ENCODE data around the gene NFAT5. TPM values are rescaled to one million over a fixed set of nuclear protein-coding genes. Genes with fewer than 3 reads are reported as not detected.

The NFAT5 gene
- total RNA-seq, 2 donors from 2014 or later = 35.6 to 43.3 TPM

GRCh38 chr16:69647020-69647419 lies 81.3 kb downstream of the NFAT5 start:
- peaks cover 5% of the 10 kb centered on the region for H3K4me1 Mint-ChIP-seq
- no peak overlapping the region for H3K4me3 Mint-ChIP-seq
- DNase-seq (no peak), ATAC-seq (no peak)
- H3K36me3 Mint-ChIP-seq (ENCODE audit: low read depth) = peaks cover 6% of the 10 kb centered on the region
- no peaks in the 10 kb centered on the region for H3K27me3 Mint-ChIP-seq
- H3K9me3 ChIP-seq (ENCODE audit: control insufficient read depth, low read length, poor library complexity, severe bottlenecking) = no peaks in the 10 kb centered on the region
- H3K27ac Mint-ChIP-seq = peak overlapping the region; percentile 83

- no peak overlapping the region for H3K27ac Mint-ChIP-seq
- peaks cover 4% of the 10 kb centered on the region for H3K4me1 Mint-ChIP-seq
- ATAC-seq = no peak
- H3K9me3 ChIP-seq (ENCODE audit: control insufficient read depth, low read length, poor library complexity, severe bottlenecking) = no peaks in the 10 kb centered on the region
- H3K36me3 Mint-ChIP-seq (ENCODE audit: low read depth) = peaks cover 6% of the 10 kb centered on the region
- no peaks in the 10 kb centered on the region for H3K27me3 Mint-ChIP-seq
- no peak for DNase-seq
- H3K4me3 Mint-ChIP-seq = no peak overlapping the region
These were observed 85.5 kb downstream of the NFAT5 start for GRCh38 chr16:69651217-69651616.

- H3K9me3 ChIP-seq (ENCODE audit: control insufficient read depth, low read length, poor library complexity, severe bottlenecking) = no peaks in the 10 kb centered on the region
- H3K36me3 Mint-ChIP-seq (ENCODE audit: low read depth) = peaks cover 3% of the 10 kb centered on the region
- no peak overlapping the region for H3K27ac Mint-ChIP-seq
These were observed 88.6 kb downstream of the NFAT5 start for GRCh38 chr16:69654280-69654931.

GRCh38 chr16:69660166-69660565 lies 94.4 kb downstream of the NFAT5 start:
- Mint-ChIP-seq H3K36me3 (ENCODE audit: low read depth) (no peaks in the 10 kb centered on the region), H3K4me1 (no peaks in the 10 kb centered on the region)

More at GRCh38 chr16:69654280-69654931, 88.6 kb downstream of the NFAT5 start:
- H3K4me3 Mint-ChIP-seq = no peak overlapping the region
- no peaks in the 10 kb centered on the region for H3K27me3 Mint-ChIP-seq
- DNase-seq (no peak), ATAC-seq (no peak)
- peaks cover 4% of the 10 kb centered on the region for H3K4me1 Mint-ChIP-seq

GRCh38 chr16:69662901-69663300 lies 97.1 kb downstream of the NFAT5 start:
- Mint-ChIP-seq H3K36me3 (ENCODE audit: low read depth) (no peaks in the 10 kb centered on the region), H3K27me3 (no peaks in the 10 kb centered on the region), H3K4me1 (no peaks in the 10 kb centered on the region), H3K27ac (peak overlapping the region; percentile 34), H3K4me3 (no peak overlapping the region)
- DNase-seq = no peak
- H3K9me3 ChIP-seq (ENCODE audit: control insufficient read depth, low read length, poor library complexity, severe bottlenecking) = no peaks in the 10 kb centered on the region
- no peak for ATAC-seq

More at GRCh38 chr16:69660166-69660565, 94.4 kb downstream of the NFAT5 start:
- ATAC-seq = no peak
- H3K27me3 Mint-ChIP-seq = no peaks in the 10 kb centered on the region
- no peak for DNase-seq
- no peak overlapping the region for H3K27ac Mint-ChIP-seq
- H3K9me3 ChIP-seq (ENCODE audit: control insufficient read depth, low read length, poor library complexity, severe bottlenecking) = no peaks in the 10 kb centered on the region
- no peak overlapping the region for H3K4me3 Mint-ChIP-seq

- no peak for DNase-seq
- Mint-ChIP-seq H3K4me1 (no peaks in the 10 kb centered on the region), H3K27me3 (no peaks in the 10 kb centered on the region), H3K27ac (no peak overlapping the region), H3K36me3 (ENCODE audit: low read depth) (no peaks in the 10 kb centered on the region), H3K4me3 (no peak overlapping the region)
- no peak for ATAC-seq
- H3K9me3 ChIP-seq (ENCODE audit: control insufficient read depth, low read length, poor library complexity, severe bottlenecking) = no peaks in the 10 kb centered on the region
These were observed 98.1 kb downstream of the NFAT5 start for GRCh38 chr16:69663846-69664245.

GRCh38 chr16:69669577-69669976 lies 103.8 kb downstream of the NFAT5 start:
- DNase-seq (no peak), ATAC-seq (no peak)
- Mint-ChIP-seq H3K36me3 (ENCODE audit: low read depth) (peaks cover 3% of the 10 kb centered on the region), H3K27me3 (no peaks in the 10 kb centered on the region), H3K4me3 (no peak overlapping the region), H3K4me1 (peaks cover 3% of the 10 kb centered on the region), H3K27ac (peak overlapping the region; percentile 16)
- no peaks in the 10 kb centered on the region for H3K9me3 ChIP-seq (ENCODE audit: control insufficient read depth, low read length, poor library complexity, severe bottlenecking)

GRCh38 chr16:69672315-69672997 lies 106.7 kb downstream of the NFAT5 start:
- no peak overlapping the region for H3K4me3 Mint-ChIP-seq
- peaks cover 3% of the 10 kb centered on the region for H3K4me1 Mint-ChIP-seq
- H3K27ac Mint-ChIP-seq = peak overlapping the region; percentile 47
- H3K36me3 Mint-ChIP-seq (ENCODE audit: low read depth) = peaks cover 7% of the 10 kb centered on the region
- DNase-seq (no peak), ATAC-seq (no peak)
- H3K27me3 Mint-ChIP-seq = no peaks in the 10 kb centered on the region
- no peaks in the 10 kb centered on the region for H3K9me3 ChIP-seq (ENCODE audit: control insufficient read depth, low read length, poor library complexity, severe bottlenecking)

GRCh38 chr16:69672998-69673713 lies 107.4 kb downstream of the NFAT5 start:
- peak overlapping the region; percentile 47 for H3K27ac Mint-ChIP-seq
- H3K36me3 Mint-ChIP-seq (ENCODE audit: low read depth) = peaks cover 7% of the 10 kb centered on the region
- H3K4me1 Mint-ChIP-seq = peaks cover 3% of the 10 kb centered on the region
- H3K27me3 Mint-ChIP-seq = no peaks in the 10 kb centered on the region
- DNase-seq (no peak), ATAC-seq (no peak)
- no peaks in the 10 kb centered on the region for H3K9me3 ChIP-seq (ENCODE audit: control insufficient read depth, low read length, poor library complexity, severe bottlenecking)
- no peak overlapping the region for H3K4me3 Mint-ChIP-seq

GRCh38 chr16:69680358-69680757 lies 114.6 kb downstream of the NFAT5 start:
- Mint-ChIP-seq H3K27me3 (no peaks in the 10 kb centered on the region), H3K4me1 (peaks cover 2% of the 10 kb centered on the region), H3K36me3 (ENCODE audit: low read depth) (peaks cover 4% of the 10 kb centered on the region), H3K27ac (peak overlapping the region; percentile 47), H3K4me3 (no peak overlapping the region)
- H3K9me3 ChIP-seq (ENCODE audit: control insufficient read depth, low read length, poor library complexity, severe bottlenecking) = no peaks in the 10 kb centered on the region
- DNase-seq (no peak), ATAC-seq (no peak)

GRCh38 chr16:69688589-69688988 lies 122.8 kb downstream of the NFAT5 start:
- H3K4me1 Mint-ChIP-seq = peaks cover 11% of the 10 kb centered on the region
- H3K27ac Mint-ChIP-seq = no peak overlapping the region
- H3K36me3 Mint-ChIP-seq (ENCODE audit: low read depth) = peaks cover 12% of the 10 kb centered on the region
- DNase-seq = no peak
- no peak overlapping the region for H3K4me3 Mint-ChIP-seq
- no peaks in the 10 kb centered on the region for H3K27me3 Mint-ChIP-seq
- no peaks in the 10 kb centered on the region for H3K9me3 ChIP-seq (ENCODE audit: control insufficient read depth, low read length, poor library complexity, severe bottlenecking)
- ATAC-seq = no peak

GRCh38 chr16:69691980-69692911 lies 126.5 kb downstream of the NFAT5 start:
- Mint-ChIP-seq H3K27me3 (no peaks in the 10 kb centered on the region), H3K36me3 (ENCODE audit: low read depth) (peaks cover 16% of the 10 kb centered on the region)
- ATAC-seq = no peak

More at GRCh38 chr16:69691980-69692911, 126.5 kb downstream of the NFAT5 start:
- no peak for DNase-seq
- no peak overlapping the region for H3K4me3 Mint-ChIP-seq
- peak overlapping the region; percentile 10 for H3K27ac Mint-ChIP-seq
- no peaks in the 10 kb centered on the region for H3K9me3 ChIP-seq (ENCODE audit: control insufficient read depth, low read length, poor library complexity, severe bottlenecking)
- H3K4me1 Mint-ChIP-seq = peaks cover 11% of the 10 kb centered on the region
